Measurements from ENCODE around the gene PTH2. TPM values are rescaled to one million over a fixed set of nuclear protein-coding genes. Genes with fewer than 3 reads are reported as not detected.
A peak's percentile ranks its signal among the peaks of the same experiment; 100 is the strongest.

PTH2 gene
- total RNA-seq, 4 donors from 2014 or later: not detected

GRCh38 chr19:49421878-49422202, 1.4 kb downstream of the PTH2 start:
- Histone ChIP-seq H3K4me3 (no peak overlapping the region), H3K27ac (no peak overlapping the region), H3K27me3 (peaks cover 0 to 100% of the 10 kb centered on the region in 2 donors), H3K9me3 (no peaks in the 10 kb centered on the region), H3K4me1 (peaks cover 0 to 40% (median 16%) of the 10 kb centered on the region in 4 donors), H3K36me3 (no peaks in the 10 kb centered on the region)
- WGBS, 2 donors: 17 to 25% methylated on average over 3 of the region's 3 CpGs
- no peak for DNase-seq (ENCODE audit: low spot score in 2 of 2)
- TF ChIP-seq CTCF (IDR thresholded peaks at IDR 0.05) (no peak), POLR2A (IDR thresholded peaks at IDR 0.05) (no peak), EP300 (IDR thresholded peaks at IDR 0.05) (no peak)

GRCh38 chr19:49421039-49421877, 2.0 kb downstream of the PTH2 start:
- TF ChIP-seq POLR2A (IDR thresholded peaks at IDR 0.05): no peak
- no peak for TF ChIP-seq EP300 (IDR thresholded peaks at IDR 0.05)
- no peak for TF ChIP-seq CTCF (IDR thresholded peaks at IDR 0.05)
- 8 to 9% methylated on average over 45 to 48 of the region's 48 CpGs for WGBS, 2 donors
- Histone ChIP-seq H3K4me1 (peaks cover 0 to 39% (median 16%) of the 10 kb centered on the region in 4 donors), H3K27ac (no peak overlapping the region), H3K36me3 (no peaks in the 10 kb centered on the region), H3K4me3 (peak overlapping the region in 1 of 4 donors; percentile 18), H3K9me3 (no peaks in the 10 kb centered on the region), H3K27me3 (peaks cover 0 to 100% of the 10 kb centered on the region in 2 donors)
- DNase-seq (ENCODE audit: low spot score in 2 of 2): peak in 1 of 2 donors; percentile 45

GRCh38 chr19:49420227-49420626, 3.0 kb downstream of the PTH2 start:
- peaks cover 0 to 100% of the 10 kb centered on the region in 2 donors for H3K27me3 ChIP-seq
- H3K9me3 ChIP-seq: no peaks in the 10 kb centered on the region
- no peak for TF ChIP-seq EP300 (IDR thresholded peaks at IDR 0.05)
- no peak for TF ChIP-seq CTCF (IDR thresholded peaks at IDR 0.05)
- TF ChIP-seq POLR2A (IDR thresholded peaks at IDR 0.05): no peak
- no peak overlapping the region for H3K4me3 ChIP-seq
- WGBS, 2 donors: 62 to 67% methylated on average over 2 of the region's 2 CpGs
- H3K4me1 ChIP-seq: peaks cover 0 to 35% (median 16%) of the 10 kb centered on the region in 4 donors
- no peaks in the 10 kb centered on the region for H3K36me3 ChIP-seq
- DNase-seq (ENCODE audit: low spot score in 2 of 2): no peak
- no peak overlapping the region for H3K27ac ChIP-seq

- Histone ChIP-seq H3K36me3 (no peaks in the 10 kb centered on the region), H3K9me3 (no peaks in the 10 kb centered on the region), H3K4me1 (peaks cover 0 to 35% (median 16%) of the 10 kb centered on the region in 4 donors), H3K27ac (no peak overlapping the region), H3K27me3 (peaks cover 0 to 99% of the 10 kb centered on the region in 2 donors), H3K4me3 (no peak overlapping the region)
- WGBS, 2 donors: 88 to 100% methylated on average over 2 of the region's 2 CpGs
- DNase-seq (ENCODE audit: low spot score in 2 of 2): no peak
- no peak for TF ChIP-seq EP300 (IDR thresholded peaks at IDR 0.05)
- no peak for TF ChIP-seq POLR2A (IDR thresholded peaks at IDR 0.05)
- no peak for TF ChIP-seq CTCF (IDR thresholded peaks at IDR 0.05)
Observed at GRCh38 chr19:49419173-49419572, 4.1 kb downstream of the PTH2 start.

- WGBS, 2 donors: 72 to 93% methylated on average over 5 of the region's 5 CpGs
- TF ChIP-seq CTCF (IDR thresholded peaks at IDR 0.05) (no peak), POLR2A (IDR thresholded peaks at IDR 0.05) (no peak), EP300 (IDR thresholded peaks at IDR 0.05) (no peak)
- Histone ChIP-seq H3K4me3 (no peak overlapping the region), H3K27me3 (peaks cover 0 to 99% of the 10 kb centered on the region in 2 donors), H3K36me3 (no peaks in the 10 kb centered on the region), H3K27ac (no peak overlapping the region), H3K9me3 (no peaks in the 10 kb centered on the region), H3K4me1 (peaks cover 0 to 31% (median 15%) of the 10 kb centered on the region in 4 donors)
- DNase-seq (ENCODE audit: low spot score in 2 of 2): no peak
Observed at GRCh38 chr19:49418511-49418910, 4.7 kb downstream of the PTH2 start.
